PC-9 (cell line): Measurements from ENCODE around the gene HS3ST6. TPM values are rescaled to one million over a fixed set of nuclear protein-coding genes. Genes with fewer than 3 reads are reported as not detected.

Experiments used
- BruUV-seq: library from RNA; stranded (reverse); fragments of 400-500 nt; replicated peaks from 2 replicates; lab custom pipeline; 2021; lab: Mats Ljungman, UMichigan
- CTCF ChIA-PET: fragments of 300-600 bp; sonication (Branson Sonifier 250); formaldehyde crosslinking; loops from one replicate; lab custom pipeline; 2022; ENCODE audit warnings: antibody characterized with exemption; lab: Charles Lee
- POLR2A ChIA-PET: fragments of 300-600 bp; sonication (Branson Sonifier 250); formaldehyde crosslinking; loops from one replicate; lab custom pipeline; 2022; ENCODE audit warnings: antibody characterized with exemption; ENCODE audit not compliant: unreplicated experiment; lab: Charles Lee
- DNase-seq, 2 experiments: peaks; one replicate each; pipeline versions ENCODE4 v3.0.0 to v3.0.0-alpha.2; 2015 to 2022; ENCODE audit warnings: mixed read lengths in 1 of 2
- H2AFZ ChIP-seq: fragments of 200-600 bp; sonication (generic); 2 replicates; pipeline ENCODE4 v1.8.1; 2017; ENCODE audit warnings: antibody characterized with exemption
- H3F3A ChIP-seq: fragments of 200-600 bp; sonication (generic); 2 replicates; pipeline ENCODE4 v1.8.1; 2017; ENCODE audit warnings: antibody characterized with exemption, mild to moderate bottlenecking, low read depth; ENCODE audit not compliant: insufficient read depth
- H3K27ac ChIP-seq: fragments of 200-600 bp; sonication (generic); 2 replicates; pipeline ENCODE4 v1.6.1; 2016; ENCODE audit warnings: mixed run types
- H3K27me3 ChIP-seq: fragments of 200-600 bp; sonication (generic); 2 replicates; pipeline ENCODE4 v1.6.1; 2016; ENCODE audit warnings: low read depth, mixed run types; ENCODE audit not compliant: insufficient read depth
- H3K36me3 ChIP-seq: fragments of 200-600 bp; sonication (generic); 2 replicates; pipeline ENCODE4 v1.6.1; 2016; ENCODE audit warnings: low read depth, mixed run types
- H3K4me1 ChIP-seq: fragments of 200-600 bp; sonication (generic); replicated peaks from 2 replicates; pipeline ENCODE4 v1.6.1; 2016; ENCODE audit warnings: mixed run types; ENCODE audit not compliant: insufficient read depth
- H3K4me2 ChIP-seq: fragments of 200-600 bp; sonication (generic); 2 replicates; pipeline ENCODE4 v1.6.1; 2017; ENCODE audit warnings: mixed run types
- H3K4me3 ChIP-seq: fragments of 200-600 bp; sonication (generic); 2 replicates; pipeline ENCODE4 v1.6.1; 2016; ENCODE audit warnings: mixed run types
- H3K79me2 ChIP-seq: fragments of 200-600 bp; sonication (generic); 2 replicates; pipeline ENCODE4 v1.6.1; 2017; ENCODE audit warnings: low read depth, mixed run types
- H3K9me2 ChIP-seq: fragments of 200-600 bp; sonication (generic); 2 replicates; pipeline ENCODE4 v1.8.1; 2017; ENCODE audit warnings: mild to moderate bottlenecking; ENCODE audit not compliant: insufficient read depth
- H3K9me3 ChIP-seq: fragments of 200-600 bp; sonication (generic); 2 replicates; pipeline ENCODE4 v1.8.1; 2016; ENCODE audit warnings: low read depth; ENCODE audit not compliant: insufficient read depth
- H4K20me1 ChIP-seq: fragments of 200-600 bp; sonication (generic); 2 replicates; pipeline ENCODE4 v1.8.1; 2017; ENCODE audit not compliant: insufficient read depth
- CTCF ChIP-seq: fragments of 200-600 bp; sonication (generic); conservative IDR thresholded peaks from 2 replicates; pipeline ENCODE4 v1.6.1; 2017; ENCODE audit warnings: mixed run types, antibody characterized with exemption, mild to moderate bottlenecking, moderate library complexity
- EZH2 ChIP-seq: fragments of 200-600 bp; sonication (generic); IDR thresholded peaks from 2 replicates; pipeline ENCODE4 v1.8.0; 2017; ENCODE audit warnings: antibody characterized with exemption, low read depth
- intact Hi-C: fragments of 100-400 bp; cut with micrococcal nuclease; formaldehyde crosslinking; loops from one replicate; pipeline ENCODE4 v1.10.0; 2022; ENCODE audit not compliant: unreplicated experiment
- total RNA-seq: library from RNA; stranded (reverse); gene quantifications from 2 replicates; pipeline ENCODE4 v1.2.3, GENCODE V29; 2021

The HS3ST6 gene
- total RNA-seq, 1 experiment from 2014 or later: not detected

DNA sequence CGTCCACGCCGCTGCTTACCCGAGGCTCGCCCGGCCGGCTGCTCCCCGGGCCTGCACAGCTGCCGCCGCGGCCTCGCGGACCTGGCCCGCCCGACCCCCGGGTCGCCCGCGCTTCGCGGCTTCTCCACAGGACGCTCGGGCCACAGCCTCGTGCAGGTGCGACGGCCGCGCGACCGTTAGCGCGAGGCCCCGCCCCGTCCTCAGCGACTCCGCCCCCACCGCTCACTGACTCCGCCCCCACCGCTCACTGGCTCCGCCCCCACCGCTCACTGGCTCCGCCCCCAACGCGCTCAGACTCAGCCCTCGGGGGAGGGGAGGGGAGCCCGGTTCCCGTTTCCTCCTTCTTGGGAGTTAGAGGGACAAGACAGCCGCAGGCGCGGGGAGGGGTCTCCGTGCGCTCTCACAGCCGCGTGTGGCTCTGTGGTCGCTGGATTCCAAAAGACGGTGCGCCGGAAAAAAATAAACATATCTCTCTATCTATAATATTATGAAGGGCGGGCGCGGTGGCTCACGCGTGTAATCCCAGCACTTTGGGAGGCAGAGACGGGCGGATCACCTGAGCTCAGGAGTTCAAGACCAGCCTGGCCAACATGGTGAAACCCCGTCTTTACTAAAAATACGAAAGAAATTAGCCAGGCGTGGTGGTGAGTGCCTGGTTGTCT lies 46.1 kb downstream of the HS3ST6 start, which contains the start of gene MEIOB:
Gene MEIOB, minus strand, starts transcription at position 191 of the 662 bp plus-strand sequence. CDS start 3,989 bp downstream, outside the sequence.
- intact Hi-C loops: loop anchor here (5.0 kb wide), 1 partner anchor 40 kb away; no protein-coding TSS in a partner anchor
- peaks cover 26% of the 10 kb centered on the region for H3F3A ChIP-seq
- TF ChIP-seq EZH2 (no peak), CTCF (no peak)
- peak within 1 kb of the TSS; percentile 60 for H3K4me2 ChIP-seq
- H3K27me3 ChIP-seq: no peaks in the 10 kb centered on the region
- no peaks in the 10 kb centered on the region for H3K9me2 ChIP-seq
- no TSS peak for BruUV-seq
- H3K9me3 ChIP-seq: no peaks in the 10 kb centered on the region
- H3K27ac ChIP-seq: peak within 1 kb of the TSS; percentile 88
- H4K20me1 ChIP-seq: no peaks in the 10 kb centered on the region
- no peaks in the 10 kb centered on the region for H3K36me3 ChIP-seq
- H2AFZ ChIP-seq: peak within 1 kb of the TSS; percentile 66
- CTCF ChIA-PET: no interaction called here
- peak within 1 kb of the TSS; percentile 26; the same call in 1 of the 2 replicates for H3K4me3 ChIP-seq
- peak in 1 of 2 experiments; percentile 49 for DNase-seq
- H3K79me2 ChIP-seq: no peaks in the 10 kb centered on the region
- H3K4me1 ChIP-seq: peaks cover 19% of the 10 kb centered on the region
- POLR2A ChIA-PET: no interaction called here

DNA sequence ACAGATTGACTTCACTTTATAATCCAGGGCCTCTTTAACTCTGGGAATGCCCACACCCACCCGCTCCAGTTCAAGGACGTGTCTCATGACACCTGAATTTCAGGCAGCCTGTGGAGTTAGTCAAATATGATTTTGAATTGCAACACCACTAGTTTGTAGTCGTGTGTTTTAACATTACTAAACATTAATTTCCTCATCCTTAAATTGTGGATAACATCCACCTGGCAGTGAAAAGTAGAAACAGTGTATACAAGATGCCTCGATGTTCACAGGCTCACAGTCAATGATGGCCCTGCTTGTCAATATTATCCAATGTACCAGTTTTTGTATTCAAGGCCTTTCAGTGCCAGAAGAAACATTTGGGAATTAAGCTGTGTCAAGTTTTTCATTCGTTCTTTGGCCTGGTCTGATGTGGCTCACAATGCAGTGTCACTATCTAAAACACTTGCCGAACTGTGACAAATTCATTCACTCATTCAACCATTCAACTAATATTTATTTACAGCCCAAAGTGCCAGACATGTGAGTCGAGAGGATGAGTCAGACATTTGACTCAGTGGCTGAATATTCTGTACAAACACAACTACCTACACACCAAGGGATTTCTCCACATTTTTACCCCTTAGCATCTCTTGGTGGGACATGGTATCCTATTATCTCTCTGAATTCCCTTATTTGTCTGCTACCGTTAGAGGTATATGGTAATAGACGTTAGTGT lies 47.7 kb downstream of the HS3ST6 start:
- TF ChIP-seq EZH2: no peak
- TF ChIP-seq CTCF: no peak
- no peaks in the 10 kb centered on the region for H3K9me3 ChIP-seq
- H3K4me2 ChIP-seq: peak overlapping the region; percentile 60
- BruUV-seq: no TSS peak
- POLR2A ChIA-PET: interaction anchor here (0.6 kb wide), 2 partner anchors 23 to 31 kb away, joined by 4 to 7 read pairs; no protein-coding TSS in a partner anchor
- no peak overlapping the region for H3K4me3 ChIP-seq
- H3F3A ChIP-seq: peaks cover 26% of the 10 kb centered on the region
- no peaks in the 10 kb centered on the region for H4K20me1 ChIP-seq
- DNase-seq: peak in 1 of 2 experiments; percentile 91
- 0 out of 2 replicates have a peak overlapping the region, but pooled peaks have one; percentile 2 for H2AFZ ChIP-seq
- H3K4me1 ChIP-seq: peaks cover 19% of the 10 kb centered on the region
- no peaks in the 10 kb centered on the region for H3K9me2 ChIP-seq
- no peaks in the 10 kb centered on the region for H3K36me3 ChIP-seq
- H3K27ac ChIP-seq: peak overlapping the region; percentile 88
- intact Hi-C loops: loop anchor here (1.0 to 5.0 kb wide), 2 partner anchors 42 to 59 kb away; no protein-coding TSS in a partner anchor
- no peaks in the 10 kb centered on the region for H3K79me2 ChIP-seq
- H3K27me3 ChIP-seq: no peaks in the 10 kb centered on the region
- CTCF ChIA-PET: interaction anchor here (0.7 to 0.9 kb wide), 2 partner anchors 52 to 59 kb away, joined by 4 read pairs; no protein-coding TSS in a partner anchor

DNA sequence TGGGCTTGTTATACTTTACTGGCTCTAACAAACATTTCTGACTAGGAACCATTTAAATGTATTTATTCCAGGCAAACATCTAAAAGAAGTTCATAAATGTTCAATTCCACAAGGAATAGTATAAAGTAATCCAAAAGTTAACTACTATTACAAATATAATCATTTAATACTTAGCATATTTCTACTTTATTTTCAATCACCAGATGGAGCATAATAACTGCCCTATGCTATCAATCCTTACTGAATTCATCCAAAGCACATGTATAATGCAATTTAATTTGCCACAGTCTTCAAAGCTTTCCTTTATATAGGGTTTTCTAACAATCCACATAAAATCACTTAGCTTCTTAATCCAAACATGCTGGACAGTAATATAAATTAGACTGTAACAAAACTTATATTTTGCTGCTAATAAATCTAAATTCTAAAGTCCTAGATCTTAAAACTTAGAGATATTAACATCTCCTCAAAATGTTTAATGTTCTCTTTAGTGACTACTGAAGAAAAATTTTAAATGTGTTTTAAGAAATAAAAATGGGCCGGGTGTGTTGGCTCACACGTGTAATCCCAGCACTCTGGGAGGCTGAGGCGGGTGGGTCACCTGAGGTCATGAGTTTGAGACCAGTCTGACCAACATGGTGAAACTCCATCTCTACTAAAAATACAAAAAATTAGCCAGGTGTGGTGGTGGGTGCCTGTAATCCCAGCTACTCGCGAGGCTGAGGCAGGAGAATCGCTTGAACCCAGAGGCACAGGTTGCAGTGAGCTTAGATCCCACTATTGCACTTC lies 52.1 kb downstream of the HS3ST6 start:
- ChIA-PET CTCF (interaction anchor here (0.6 to 0.7 kb wide), 3 partner anchors 31 to 886 kb away, joined by 3 to 8 read pairs (median 6); partner anchors contain the start of gene SRRM2), POLR2A (no interaction called here)
- intact Hi-C loops: loop anchor here (2.0 to 10.0 kb wide), 2 partner anchors 63 to 279 kb away; partner anchors contain the start of gene RAB26
- no peak overlapping the region for H2AFZ ChIP-seq
- H3K9me3 ChIP-seq: no peaks in the 10 kb centered on the region
- H3K36me3 ChIP-seq: no peaks in the 10 kb centered on the region
- peaks cover 25% of the 10 kb centered on the region for H3F3A ChIP-seq
- no peak for DNase-seq
- H3K4me2 ChIP-seq: no peak overlapping the region
- no peak overlapping the region for H3K4me3 ChIP-seq
- BruUV-seq: no TSS peak
- H3K27me3 ChIP-seq: no peaks in the 10 kb centered on the region
- no peak overlapping the region for H3K27ac ChIP-seq
- no peaks in the 10 kb centered on the region for H4K20me1 ChIP-seq
- H3K79me2 ChIP-seq: no peaks in the 10 kb centered on the region
- TF ChIP-seq EZH2: no peak
- TF ChIP-seq CTCF: peak; percentile 25; the same call in 1 of the 2 replicates
- no peaks in the 10 kb centered on the region for H3K9me2 ChIP-seq
- H3K4me1 ChIP-seq: peaks cover 19% of the 10 kb centered on the region
